Left ventricle myocardium inferior (tissue), 1 donor: Measurements from ENCODE around the gene CREB5. TPM values are rescaled to one million over a fixed set of nuclear protein-coding genes. Genes with fewer than 3 reads are reported as not detected.

ENCODE experiments used
- DNase-seq: peaks from one replicate; pipeline ENCODE4 v3.0.0-alpha.2; 2020
- H3K27ac ChIP-seq: fragments of 200-600 bp; replicated peaks from 2 replicates; pipeline ENCODE4 v1.8.0; 2021
- H3K27me3 ChIP-seq: fragments of 200-600 bp; 2 replicates; pipeline ENCODE4 v1.8.0; 2021; ENCODE audit warnings: low read depth
- H3K36me3 ChIP-seq: fragments of 200-600 bp; 2 replicates; pipeline ENCODE4 v1.8.0; 2021
- H3K4me1 ChIP-seq: fragments of 200-600 bp; 2 replicates; pipeline ENCODE4 v1.8.0; 2021
- H3K4me3 ChIP-seq: fragments of 200-600 bp; 2 replicates; pipeline ENCODE4 v1.8.0; 2021; ENCODE audit warnings: mild to moderate bottlenecking, moderate library complexity
- H3K9me3 ChIP-seq: fragments of 200-600 bp; replicated peaks from 2 replicates; pipeline ENCODE4 v1.8.0; 2021
- CTCF ChIP-seq: fragments of 200-600 bp; IDR thresholded peaks from 2 replicates; pipeline ENCODE4 v1.8.0; 2021; ENCODE audit warnings: antibody characterized with exemption, mild to moderate bottlenecking, borderline replicate concordance
- intact Hi-C: fragments of 100-400 bp; cut with micrococcal nuclease; formaldehyde crosslinking; loops from one replicate; pipeline ENCODE4 v1.11.0; 2022
- total RNA-seq: library from RNA; stranded (reverse); fragmentation: NEBNext Ultra II Directional; extraction: Animal tissue kit (Norgen Biotek cat#: 25700); gene quantifications from one replicate; pipeline ENCODE4 v1.2.1, GENCODE V29; 2021
- donor health status: DM: no; HTN: yes; CAD: no; lungs with severe emphysema.

CREB5 gene
- total RNA-seq, 1 donor from 2014 or later, result 9.8 TPM

- no peak for TF ChIP-seq CTCF
- H3K4me1 ChIP-seq, result peaks cover 35% of the 10 kb centered on the region
- no peak for DNase-seq
- H3K27ac ChIP-seq, result no peak overlapping the region
- H3K4me3 ChIP-seq, result no peak overlapping the region
- intact Hi-C loops, result no loop called here
- H3K36me3 ChIP-seq, result no peaks in the 10 kb centered on the region
- H3K9me3 ChIP-seq, result no peaks in the 10 kb centered on the region
- H3K27me3 ChIP-seq, result no peaks in the 10 kb centered on the region
Observed at GRCh38 chr7:28418966-28419365, 6.6 kb downstream of the CREB5 start.

- intact Hi-C loops, result no loop called here
- TF ChIP-seq CTCF, result no peak
- Histone ChIP-seq H3K27ac (no peak overlapping the region), H3K36me3 (no peaks in the 10 kb centered on the region), H3K4me3 (no peak overlapping the region), H3K9me3 (no peaks in the 10 kb centered on the region), H3K4me1 (peaks cover 35% of the 10 kb centered on the region), H3K27me3 (no peaks in the 10 kb centered on the region)
- DNase-seq, result no peak
Observed at GRCh38 chr7:28419716-28420115, 7.4 kb downstream of the CREB5 start.

GRCh38 chr7:28423112-28423511, 10.8 kb downstream of the CREB5 start:
- Histone ChIP-seq H3K36me3 (no peaks in the 10 kb centered on the region), H3K27me3 (no peaks in the 10 kb centered on the region), H3K4me1 (peaks cover 20% of the 10 kb centered on the region), H3K9me3 (no peaks in the 10 kb centered on the region), H3K27ac (no peak overlapping the region), H3K4me3 (no peak overlapping the region)
- no peak for TF ChIP-seq CTCF
- intact Hi-C loops, result no loop called here
- DNase-seq, result no peak

GRCh38 chr7:28423918-28424514, 11.7 kb downstream of the CREB5 start:
- H3K27ac ChIP-seq, result no peak overlapping the region
- H3K27me3 ChIP-seq, result no peaks in the 10 kb centered on the region
- TF ChIP-seq CTCF, result no peak
- intact Hi-C loops, result no loop called here
- no peak overlapping the region for H3K4me3 ChIP-seq
- peaks cover 11% of the 10 kb centered on the region for H3K4me1 ChIP-seq
- no peak for DNase-seq
- H3K36me3 ChIP-seq, result no peaks in the 10 kb centered on the region
- no peaks in the 10 kb centered on the region for H3K9me3 ChIP-seq

- Histone ChIP-seq H3K9me3 (no peaks in the 10 kb centered on the region), H3K36me3 (no peaks in the 10 kb centered on the region), H3K27me3 (no peaks in the 10 kb centered on the region), H3K4me1 (no peaks in the 10 kb centered on the region), H3K4me3 (no peak overlapping the region), H3K27ac (no peak overlapping the region)
- DNase-seq, result no peak
- intact Hi-C loops, result no loop called here
- no peak for TF ChIP-seq CTCF
Observed at GRCh38 chr7:28425496-28425895, 13.2 kb downstream of the CREB5 start.
